Embryonic facial prominence (tissue), 1 donor: ENCODE results near the gene WDR86.

ENCODE experiments used
- DNase-seq: peaks from one replicate; pipeline ENCODE4 v3.0.0-alpha.2; 2016; ENCODE audit errors: extremely low spot score

Gene WDR86

GRCh38 chr7:151409667-151410404, at the start of gene WDR86:
WDR86 (minus strand) TSS chr7:151410038; CDS start chr7:151409589, 449 bp downstream.
- DNase-seq: peak; percentile 59

GRCh38 chr7:151457534-151457933, 47.7 kb upstream of the WDR86 start:
- DNase-seq: no peak

- no peak for DNase-seq
Observed at GRCh38 chr7:151456782-151457181, 46.9 kb upstream of the WDR86 start.

GRCh38 chr7:151456276-151456675, 46.4 kb upstream of the WDR86 start:
- DNase-seq: no peak

- DNase-seq: no peak
Observed at GRCh38 chr7:151455690-151456089, 45.9 kb upstream of the WDR86 start.

- no peak for DNase-seq
Observed at GRCh38 chr7:151454932-151455530, 45.2 kb upstream of the WDR86 start.

GRCh38 chr7:151454305-151454704, 44.5 kb upstream of the WDR86 start:
- DNase-seq: no peak

- DNase-seq: no peak
Observed at GRCh38 chr7:151453326-151453791, 43.5 kb upstream of the WDR86 start.

- no peak for DNase-seq
Observed at GRCh38 chr7:151452680-151453325, 43.0 kb upstream of the WDR86 start.

GRCh38 chr7:151451626-151452571, 42.1 kb upstream of the WDR86 start:
- no peak for DNase-seq

- DNase-seq: no peak
Observed at GRCh38 chr7:151451156-151451555, 41.3 kb upstream of the WDR86 start.

- no peak for DNase-seq
Observed at GRCh38 chr7:151449990-151450389, 40.2 kb upstream of the WDR86 start.

- no peak for DNase-seq
Observed at GRCh38 chr7:151448261-151449252, 38.7 kb upstream of the WDR86 start.

- no peak for DNase-seq
Observed at GRCh38 chr7:151447901-151448260, 38.0 kb upstream of the WDR86 start.

- no peak for DNase-seq
Observed at GRCh38 chr7:151447312-151447711, 37.5 kb upstream of the WDR86 start.

- no peak for DNase-seq
Observed at GRCh38 chr7:151446412-151446811, 36.6 kb upstream of the WDR86 start.

GRCh38 chr7:151444632-151445031, 34.8 kb upstream of the WDR86 start:
- DNase-seq: no peak

- DNase-seq: no peak
Observed at GRCh38 chr7:151442776-151443496, 33.1 kb upstream of the WDR86 start.

GRCh38 chr7:151440799-151441445, 31.1 kb upstream of the WDR86 start:
- no peak for DNase-seq
